ACHN (cell line): ENCODE results near the gene ZNF554.
A peak's percentile ranks its signal among the peaks of the same experiment; 100 is the strongest.
"Not testable (repeated sequence)": the region's sequence is repeated elsewhere in the genome, so short reads cannot be mapped to it uniquely, and the experiment has no call there.

Experiments used
- DNase-seq: peaks from one replicate; pipeline ENCODE4 v3.0.0-alpha.2; 2015
- in situ Hi-C: cut with HindIII; loops from 2 replicates; pipeline ENCODE4 v1.10.0; 2017; ENCODE audit warnings: low sequenced_read_pairs, low pct_ligation_motif_present, low pct_unique_long_range_greater_than_20kb

The ZNF554 gene

DNA sequence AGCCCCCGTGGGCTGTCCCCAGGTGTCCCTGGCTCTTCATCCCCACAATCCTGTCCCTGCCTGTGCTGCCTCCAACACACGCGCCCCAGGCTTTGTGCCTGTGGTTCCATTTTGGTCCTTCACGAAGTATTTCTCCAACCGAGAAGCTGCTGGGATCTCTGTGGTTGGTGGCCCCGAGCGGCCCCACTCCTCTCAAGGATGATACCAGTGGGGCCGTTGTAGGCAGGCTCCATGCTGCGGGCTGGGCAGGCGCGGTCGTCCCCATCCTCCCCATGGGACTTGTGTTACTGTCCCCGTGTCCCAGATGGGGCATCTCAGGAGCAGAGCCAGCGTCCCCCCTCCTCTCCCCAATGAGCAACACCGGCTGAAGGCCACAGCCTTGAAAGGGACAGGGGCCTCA, 3.7 kb upstream of the ZNF554 start:
- in situ Hi-C loops, result no loop called here
- DNase-seq, result no peak

DNA sequence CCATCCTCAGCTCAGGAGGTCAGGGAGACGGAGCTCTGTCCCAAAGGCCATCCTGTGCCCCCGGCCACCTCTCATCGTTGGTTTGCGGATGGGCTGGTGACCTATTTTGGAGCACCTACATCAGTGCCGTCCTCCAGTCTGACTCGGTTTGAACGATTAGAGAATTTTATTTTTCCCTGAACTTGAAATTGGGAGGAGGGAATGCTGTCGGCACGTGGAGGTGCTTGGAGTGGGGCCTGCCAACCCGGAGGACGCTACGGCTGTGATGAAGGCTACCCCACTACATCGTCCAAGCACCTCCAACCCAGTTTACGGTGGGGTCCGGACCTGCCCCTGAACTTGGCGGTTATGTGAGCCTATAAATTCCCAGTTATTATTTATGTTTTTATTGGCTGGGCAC, 3.0 kb upstream of the ZNF554 start:
- in situ Hi-C loops, result no loop called here
- DNase-seq, result no peak

DNA sequence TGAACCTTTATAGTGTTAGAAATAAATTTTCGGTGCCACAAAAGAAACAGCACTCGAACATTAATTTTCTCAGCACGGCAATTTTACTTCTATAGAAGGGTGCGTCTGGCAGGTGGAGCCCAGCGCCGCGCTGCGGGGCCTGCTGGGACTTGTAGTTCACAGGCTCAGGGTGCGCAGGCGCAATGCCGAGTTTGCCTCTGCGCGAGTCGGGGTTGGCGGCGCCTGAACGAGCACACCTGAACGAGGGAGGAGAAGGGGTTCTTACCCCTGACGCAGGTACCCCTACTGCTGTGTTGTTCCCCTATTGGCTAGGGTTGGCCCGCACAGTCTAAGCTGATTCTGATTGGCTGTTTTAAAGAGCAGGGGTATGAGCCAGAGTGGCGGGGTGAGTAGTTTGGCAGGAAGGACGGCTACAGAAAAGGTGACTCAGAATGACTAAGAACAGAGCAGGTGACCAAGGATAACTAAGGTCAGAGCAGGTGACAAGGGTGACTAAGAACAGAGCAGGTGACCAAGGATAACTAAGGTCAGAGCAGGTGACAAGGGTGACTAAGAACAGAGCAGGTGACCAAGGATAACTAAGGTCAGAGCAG, 2.3 kb upstream of the ZNF554 start:
- DNase-seq, in situ Hi-C loops: not testable (repeated sequence)

DNA sequence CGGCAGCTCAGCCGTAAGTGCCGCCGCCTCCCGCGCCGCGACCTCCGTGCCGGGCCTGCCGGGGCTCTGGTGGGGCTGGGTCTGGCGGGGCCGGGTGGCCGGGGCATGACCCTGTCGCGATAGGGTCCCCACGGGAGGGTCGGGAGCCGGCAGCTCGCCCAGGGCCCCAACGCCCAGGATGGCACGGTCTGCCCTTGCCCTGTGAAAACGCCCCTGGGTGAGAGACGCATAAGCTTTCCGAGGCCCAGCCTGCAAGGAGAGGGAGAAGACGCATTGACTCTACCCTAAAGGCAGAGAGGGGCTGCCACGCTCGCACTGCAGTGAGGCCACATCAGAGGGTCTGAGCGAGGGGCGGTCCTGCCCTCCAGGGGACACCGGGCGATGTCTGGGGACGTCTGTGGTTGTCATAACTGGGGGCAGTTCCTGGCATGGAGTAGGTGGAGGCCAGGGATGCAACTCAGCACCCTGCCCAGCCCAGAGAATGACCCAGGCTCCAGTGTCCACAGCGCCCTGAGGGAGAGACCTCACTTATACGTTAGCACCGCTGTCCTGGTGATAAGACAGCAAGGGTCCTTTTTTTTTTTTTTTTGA, 539 bp downstream of the ZNF554 start:
- in situ Hi-C loops, result no loop called here
- no peak for DNase-seq

DNA sequence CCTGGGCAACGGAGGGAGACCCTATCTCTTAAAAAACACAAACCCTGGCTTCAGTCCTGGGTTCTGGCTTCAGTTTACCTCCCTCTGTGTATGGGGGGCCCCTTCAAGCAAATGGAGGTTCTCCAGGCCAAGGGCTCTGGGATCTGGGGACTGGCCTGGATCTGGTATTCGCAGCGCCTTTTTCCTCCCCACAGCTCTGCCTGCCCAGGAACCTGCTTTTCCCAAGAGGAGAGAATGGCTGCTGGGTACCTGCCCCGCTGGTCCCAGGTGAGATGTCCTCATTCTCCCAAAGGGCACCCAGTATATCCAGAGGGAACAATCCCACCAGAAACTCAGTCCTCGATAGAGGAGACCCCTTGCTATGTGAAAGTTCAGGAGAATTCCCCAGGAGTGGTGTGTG, 3.2 kb downstream of the ZNF554 start:
- no peak for DNase-seq
- in situ Hi-C loops, result no loop called here

DNA sequence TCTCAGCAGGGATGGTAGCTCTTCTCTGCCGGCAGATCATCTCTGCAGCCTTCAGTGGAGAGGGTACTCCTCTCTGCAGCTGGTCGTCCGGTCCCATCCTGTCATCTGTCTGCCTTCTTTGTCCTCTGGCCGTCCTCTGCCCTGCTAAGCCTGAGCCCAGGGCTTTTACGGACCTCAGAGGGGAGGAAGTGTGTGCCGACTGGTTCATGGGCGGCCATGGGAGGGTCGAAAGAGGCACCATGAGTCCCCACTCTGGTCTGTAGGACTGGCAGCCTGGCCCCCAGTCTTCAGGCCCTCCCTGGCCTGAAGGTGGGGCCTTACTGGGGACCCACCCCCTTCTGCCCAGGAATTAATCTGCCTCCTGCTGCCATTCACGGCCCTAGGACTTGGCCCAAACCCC, 4.0 kb downstream of the ZNF554 start:
- DNase-seq, result no peak
- in situ Hi-C loops, result no loop called here

- in situ Hi-C loops, result no loop called here
- no peak for DNase-seq
Measured at GRCh38 chr19:2824129-2824528, 4.5 kb downstream of the ZNF554 start.

DNA sequence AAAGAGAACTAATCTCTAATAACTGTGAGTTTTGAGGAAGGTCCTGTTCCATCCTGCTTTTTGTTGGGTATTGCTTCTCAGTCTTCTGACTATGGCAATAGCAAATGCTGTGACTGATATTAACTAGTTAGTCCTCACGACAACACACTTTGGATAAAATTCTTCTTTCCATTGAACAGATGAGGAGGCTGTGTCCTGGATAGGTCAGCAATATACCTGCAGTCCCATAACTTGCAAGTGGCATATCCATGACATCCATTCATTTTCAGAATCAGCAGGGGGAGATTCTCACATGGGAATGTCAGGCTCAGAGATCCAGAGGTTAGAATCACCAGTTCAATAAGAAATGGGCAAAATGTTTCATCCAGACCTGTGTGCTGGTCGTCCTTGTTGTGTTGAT, 7.4 kb downstream of the ZNF554 start:
- no peak for DNase-seq
- in situ Hi-C loops, result no loop called here

DNA sequence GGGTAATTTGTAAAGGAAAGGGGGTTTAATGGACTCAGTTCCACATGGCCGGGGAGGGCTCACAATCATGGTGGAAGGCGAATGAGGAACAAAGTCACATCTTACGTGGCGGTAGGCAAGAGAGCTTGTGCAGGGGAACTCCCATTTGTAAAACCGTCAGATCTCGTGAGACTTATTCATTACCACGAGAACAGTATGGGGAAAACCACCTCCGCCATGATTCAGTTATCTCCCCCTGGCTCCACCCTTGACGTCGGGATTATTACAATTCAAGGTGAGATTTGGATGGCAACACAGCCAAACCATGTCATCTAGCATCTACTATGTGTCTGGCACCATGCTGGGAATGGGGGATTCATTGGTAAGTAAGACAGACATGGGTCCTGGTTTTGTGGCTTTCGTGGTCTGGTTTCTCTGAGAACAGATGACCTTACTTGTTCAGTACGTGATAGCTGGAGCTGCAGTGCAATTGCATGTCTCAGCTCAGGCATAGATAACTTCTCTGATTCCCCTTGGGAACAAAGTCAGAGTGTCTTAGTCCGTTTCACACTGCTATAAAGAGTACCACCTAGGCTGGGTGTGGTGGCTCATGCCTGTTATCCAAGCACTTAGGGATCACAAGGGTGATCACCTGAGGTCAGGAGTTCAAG, 8.3 kb downstream of the ZNF554 start:
- no peak for DNase-seq
- in situ Hi-C loops, result no loop called here

DNA sequence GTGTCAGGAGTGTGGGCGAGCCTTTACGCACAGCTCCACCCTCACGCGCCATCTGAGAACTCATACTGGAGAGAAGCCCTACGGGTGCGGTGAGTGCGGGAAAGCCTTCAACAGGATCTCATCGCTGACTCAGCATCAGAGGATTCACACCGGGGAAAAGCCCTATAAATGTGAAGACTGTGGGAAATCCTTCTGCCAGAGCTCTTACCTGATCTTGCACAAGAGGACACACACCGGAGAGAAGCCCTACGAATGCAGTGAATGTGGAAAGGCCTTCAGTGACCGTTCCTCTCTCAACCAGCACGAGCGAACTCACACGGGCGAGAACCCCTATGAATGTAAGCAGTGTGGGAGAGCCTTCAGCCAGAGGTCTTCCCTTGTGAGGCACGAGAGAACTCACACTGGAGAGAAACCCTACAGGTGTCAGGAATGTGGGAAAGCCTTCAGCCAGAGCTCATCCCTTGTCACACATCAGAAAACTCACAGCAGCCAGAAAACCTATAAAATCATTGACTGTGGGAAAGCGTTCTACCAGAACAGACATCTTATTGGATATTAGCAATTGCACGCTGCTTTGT, 14.7 kb downstream of the ZNF554 start:
- no peak for DNase-seq
- in situ Hi-C loops, result no loop called here

DNA sequence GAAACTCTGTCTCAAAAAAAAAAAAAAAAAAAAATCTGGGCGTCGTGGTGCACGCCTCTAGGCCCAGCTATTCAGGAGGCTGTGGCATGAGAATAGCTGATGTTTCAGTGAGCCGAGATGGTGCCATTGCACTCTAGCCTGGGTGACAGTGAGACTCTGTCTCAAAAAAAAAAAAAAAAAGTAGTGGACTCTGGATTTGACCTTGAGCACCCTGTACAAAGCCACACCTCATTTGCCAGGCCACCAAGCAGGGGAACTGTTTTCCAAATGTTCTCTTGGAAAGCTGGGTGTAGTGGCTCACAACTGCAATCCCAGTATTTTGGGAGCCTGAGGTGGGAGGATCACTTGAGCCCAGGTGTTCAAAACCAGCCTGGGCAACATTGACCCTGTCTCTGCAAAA, 17.8 kb downstream of the ZNF554 start:
- in situ Hi-C loops, result no loop called here
- DNase-seq, result no peak

DNA sequence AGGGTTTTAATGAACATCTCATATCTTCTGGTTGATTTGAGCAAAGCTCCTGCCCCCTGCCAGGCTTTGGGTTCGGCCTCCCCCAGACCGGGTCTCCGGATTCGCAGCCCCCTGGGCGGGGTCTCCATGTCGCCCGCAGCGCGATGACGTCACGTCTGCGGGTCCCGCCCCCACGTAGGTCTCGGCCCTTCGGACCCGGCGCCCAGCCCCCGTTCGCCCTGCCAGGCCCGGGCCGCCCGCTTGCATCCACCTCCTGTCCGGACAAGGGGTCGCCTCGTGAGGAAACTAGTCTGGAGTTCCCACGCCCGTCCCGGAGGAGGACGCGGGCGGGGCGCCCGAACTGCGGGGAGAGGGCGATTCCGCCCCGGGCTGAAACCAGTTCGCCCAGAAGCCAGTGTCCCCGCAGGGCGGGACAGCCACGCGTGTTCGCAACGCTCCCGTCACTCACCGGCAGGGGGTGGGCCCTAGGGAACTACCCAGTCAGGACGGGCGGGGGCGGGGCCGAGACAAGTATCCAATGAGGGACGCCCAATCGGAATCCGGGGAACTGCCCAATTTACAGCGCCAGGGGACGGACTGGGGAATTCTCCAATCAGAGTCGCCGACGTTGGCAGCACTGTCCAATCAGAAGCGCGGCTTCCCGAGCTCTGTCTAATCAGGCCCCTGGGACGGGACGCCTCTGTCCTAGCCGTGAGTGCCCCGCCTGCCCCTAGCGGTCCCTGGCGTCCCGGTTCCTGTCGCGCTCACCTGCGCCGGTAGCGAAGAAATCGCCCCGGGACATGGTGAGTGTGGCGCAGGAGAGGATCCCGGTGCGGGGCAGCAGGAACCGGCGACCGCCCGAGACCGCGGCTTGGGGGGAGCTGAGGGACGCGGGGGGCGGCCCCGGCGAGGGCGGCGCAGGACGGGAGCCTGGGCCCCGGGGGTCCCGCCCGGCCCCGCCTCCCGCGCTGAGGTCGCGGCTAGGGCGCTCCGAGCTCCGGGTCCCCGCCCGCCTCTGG, 21.4 kb downstream of the ZNF554 start, which contains the start of gene ZNF555:
ZNF555 (plus strand) TSS at position 682 of the 998 bp plus-strand sequence; CDS start at position 780, 98 bp downstream.
- in situ Hi-C loops, result no loop called here
- peak; percentile 97 for DNase-seq

DNA sequence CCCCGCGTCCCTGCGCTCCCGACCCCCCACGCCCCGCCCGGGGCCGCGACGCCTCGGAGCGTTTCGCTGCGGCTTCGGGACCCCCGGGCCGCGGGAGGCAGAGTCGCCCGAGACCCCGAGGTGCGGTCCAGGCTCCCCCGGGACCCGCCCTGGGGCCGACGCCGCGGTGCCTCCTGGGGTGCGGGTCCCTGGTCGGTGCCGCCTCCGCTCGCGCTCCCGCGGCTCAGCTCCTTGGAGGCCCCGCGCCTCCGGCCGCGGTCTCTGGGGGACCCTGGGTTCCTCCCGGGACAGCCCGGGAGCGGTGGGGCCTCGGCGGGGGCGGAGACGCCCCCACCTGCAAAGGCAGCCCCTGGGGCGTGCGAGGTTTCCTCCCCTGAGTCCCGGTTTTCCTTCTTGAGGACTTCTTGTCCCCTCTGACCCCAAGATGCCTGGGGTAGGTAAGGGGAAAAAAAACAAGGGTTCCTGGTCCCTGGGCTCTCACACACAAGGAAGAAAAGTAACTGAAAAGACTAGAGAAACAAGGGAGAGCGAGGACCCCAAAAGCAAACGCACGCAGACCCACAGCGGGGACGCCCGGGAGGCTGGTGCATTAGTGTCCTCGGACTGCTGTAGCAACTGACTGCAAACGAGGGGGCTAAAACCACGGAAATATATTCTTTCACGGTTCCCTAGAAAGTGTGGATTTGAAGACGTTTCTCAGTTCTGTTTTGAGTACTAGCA, 22.3 kb downstream of the ZNF554 start:
- no peak for DNase-seq
- in situ Hi-C loops, result no loop called here

DNA sequence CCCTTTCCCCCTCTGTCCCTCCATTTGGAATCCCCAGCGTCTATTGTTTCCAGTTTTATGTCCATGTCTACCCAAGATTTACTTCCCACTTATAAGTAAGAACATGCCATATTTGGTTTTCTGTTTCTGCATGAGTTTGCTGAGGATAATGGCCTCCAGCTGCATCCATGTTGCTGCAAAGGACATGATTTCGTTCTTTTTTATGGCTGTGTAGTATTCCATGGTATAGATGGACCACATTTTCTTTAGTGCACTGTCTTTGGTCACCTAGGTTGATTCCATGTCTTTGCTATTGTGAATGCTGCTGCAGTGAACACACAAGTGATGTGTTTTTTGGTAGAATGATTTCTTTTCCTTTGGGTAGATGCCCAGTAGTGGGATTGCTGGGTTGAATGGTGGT, 25.4 kb downstream of the ZNF554 start:
- in situ Hi-C loops, result no loop called here
- DNase-seq, result no peak

- no peak for DNase-seq
- in situ Hi-C loops, result no loop called here
Measured at GRCh38 chr19:2846180-2846894, 26.7 kb downstream of the ZNF554 start.

GRCh38 chr19:2847507-2847906, 27.8 kb downstream of the ZNF554 start:
- in situ Hi-C loops, result no loop called here
- DNase-seq, result no peak

GRCh38 chr19:2848616-2849015, 28.9 kb downstream of the ZNF554 start:
- in situ Hi-C loops, result no loop called here
- no peak for DNase-seq
